Trophoblast cell (in vitro differentiated cells and primary cell): ENCODE results near the gene SLC4A4.

Source experiments
- DNase-seq, 2 donors: peaks; one replicate each; pipeline ENCODE4 v3.0.0-alpha.2; 2016
- H2AFZ ChIP-seq: 2 replicates; pipeline ENCODE4 v1.6.1; 2013; ENCODE audit warnings: low read length, moderate library complexity, mild to moderate bottlenecking; ENCODE audit not compliant: insufficient read depth, poor library complexity
- H2AK5ac ChIP-seq: 2 replicates; pipeline ENCODE4 v1.6.1; 2013; ENCODE audit warnings: mild to moderate bottlenecking, low read length
- H2BK120ac ChIP-seq: 2 replicates; pipeline ENCODE4 v1.6.1; 2013; ENCODE audit warnings: low read length, mild to moderate bottlenecking, moderate library complexity; ENCODE audit not compliant: insufficient read depth, poor library complexity
- H2BK12ac ChIP-seq: 2 replicates; pipeline ENCODE4 v1.6.1; 2013; ENCODE audit warnings: mild to moderate bottlenecking, low read length, moderate library complexity
- H2BK5ac ChIP-seq: 2 replicates; pipeline ENCODE4 v1.6.1; 2013; ENCODE audit warnings: low read length, low read depth, moderate library complexity, mild to moderate bottlenecking; ENCODE audit not compliant: poor library complexity
- H3K14ac ChIP-seq: 2 replicates; pipeline ENCODE4 v1.6.1; 2013; ENCODE audit warnings: mild to moderate bottlenecking, low read length
- H3K18ac ChIP-seq: 2 replicates; pipeline ENCODE4 v1.6.1; 2013; ENCODE audit warnings: mild to moderate bottlenecking, low read length
- H3K23ac ChIP-seq: 2 replicates; pipeline ENCODE4 v1.6.1; 2013; ENCODE audit warnings: low read length
- H3K27ac ChIP-seq: 2 replicates; pipeline ENCODE4 v1.5.1; 2013; ENCODE audit warnings: low read depth, mild to moderate bottlenecking, inconsistent platforms, low read length, moderate library complexity
- H3K27me3 ChIP-seq: 2 replicates; pipeline ENCODE4 v1.6.1; 2013; ENCODE audit warnings: inconsistent platforms, mild to moderate bottlenecking, low read length, moderate library complexity; ENCODE audit not compliant: insufficient read depth
- H3K36me3 ChIP-seq, 2 experiments: 1 replicate in 1 of 2; 2 replicates in 1 of 2; pipeline ENCODE4 v1.6.1; 2013; ENCODE audit warnings: low read length in 2 of 2, mild to moderate bottlenecking in 2 of 2, moderate library complexity in 1 of 2; ENCODE audit not compliant: insufficient read depth in 2 of 2, control insufficient read depth in 1 of 2
- H3K4ac ChIP-seq: 2 replicates; pipeline ENCODE4 v1.6.1; 2013; ENCODE audit warnings: low read depth, mild to moderate bottlenecking, low read length, moderate library complexity
- H3K4me1 ChIP-seq, 2 experiments: 1 replicate in 1 of 2; 2 replicates in 1 of 2; pipeline ENCODE4 v1.6.1; 2013; ENCODE audit warnings: low read length in 2 of 2, mild to moderate bottlenecking in 2 of 2, moderate library complexity in 1 of 2; ENCODE audit not compliant: insufficient read depth in 2 of 2, control insufficient read depth in 1 of 2
- H3K4me2 ChIP-seq: 2 replicates; pipeline ENCODE4 v1.6.1; 2013; ENCODE audit warnings: inconsistent platforms, mild to moderate bottlenecking, low read length, moderate library complexity
- H3K4me3 ChIP-seq: 2 replicates; pipeline ENCODE4 v1.5.1; 2013; ENCODE audit warnings: mild to moderate bottlenecking, low read depth, low read length, inconsistent platforms
- H3K79me1 ChIP-seq: one replicate; pipeline ENCODE4 v1.6.1; 2013; ENCODE audit warnings: low read length
- H3K79me2 ChIP-seq: 2 replicates; pipeline ENCODE4 v1.6.1; 2013; ENCODE audit warnings: low read length, mild to moderate bottlenecking; ENCODE audit not compliant: control insufficient read depth, insufficient read depth, poor library complexity
- H3K9ac ChIP-seq: 2 replicates; pipeline ENCODE4 v1.6.1; 2013; ENCODE audit warnings: mild to moderate bottlenecking, low read length
- H3K9me3 ChIP-seq: 2 replicates; pipeline ENCODE4 v1.6.1; 2013; ENCODE audit warnings: low read depth, mild to moderate bottlenecking, control low read depth, inconsistent platforms, low read length; ENCODE audit not compliant: insufficient read depth
- H4K12ac ChIP-seq: 2 replicates; pipeline ENCODE4 v1.6.1; 2013; ENCODE audit warnings: low read depth, mild to moderate bottlenecking, low read length, moderate library complexity
- H4K8ac ChIP-seq: 2 replicates; pipeline ENCODE4 v1.6.1; 2013; ENCODE audit warnings: low read depth, mild to moderate bottlenecking, low read length, moderate library complexity
- H4K91ac ChIP-seq: one replicate; pipeline ENCODE4 v1.6.1; 2013; ENCODE audit warnings: low read depth, mild to moderate bottlenecking, low read length, moderate library complexity
- WGBS: extraction: QIAGEN DNeasy Blood & Tissue Kit; methylation state at CpG from one replicate; pipeline ENCODE4 v1.1.7; 2013; ENCODE audit warnings: missing lambda C conversion rate; ENCODE audit not compliant: insufficient read length, insufficient coverage; ENCODE audit errors: extremely low coverage; 5-methylcytosine and 5-hydroxymethylcytosine counted together

The SLC4A4 gene

GRCh38 chr4:71293705-71294104 is 45.1 kb upstream of the SLC4A4 start:
- Histone ChIP-seq H2AK5ac (no peak overlapping the region), H3K4ac (no peak overlapping the region), H3K79me2 (no peaks in the 10 kb centered on the region), H3K14ac (no peak overlapping the region), H4K91ac (no peak overlapping the region), H3K9ac (no peak overlapping the region), H3K79me1 (no peaks in the 10 kb centered on the region), H3K27ac (no peak overlapping the region), H4K8ac (no peak overlapping the region), H2BK120ac (no peak overlapping the region), H3K18ac (no peak overlapping the region), H3K27me3 (no peaks in the 10 kb centered on the region), H3K36me3 (no peaks in the 10 kb centered on the region), H3K4me1 (no peaks in the 10 kb centered on the region), H3K23ac (no peak overlapping the region), H2AFZ (no peak overlapping the region), H2BK12ac (no peak overlapping the region), H3K4me2 (no peak overlapping the region), H3K4me3 (no peak overlapping the region), H2BK5ac (no peak overlapping the region), H4K12ac (no peak overlapping the region), H3K9me3 (no peaks in the 10 kb centered on the region)
- DNase-seq = peak; percentile 22 to 64
- WGBS = no CpG with 5 or more reads among the region's 5 CpGs

GRCh38 chr4:71294301-71294700 is 44.5 kb upstream of the SLC4A4 start:
- no peak overlapping the region for H3K27ac ChIP-seq

GRCh38 chr4:71296945-71297344 is 41.9 kb upstream of the SLC4A4 start:
- Histone ChIP-seq H4K91ac (no peak overlapping the region), H4K8ac (no peak overlapping the region), H3K79me2 (no peaks in the 10 kb centered on the region), H3K18ac (no peak overlapping the region), H3K9me3 (peaks cover 2% of the 10 kb centered on the region), H3K4ac (no peak overlapping the region), H4K12ac (no peak overlapping the region), H2AFZ (no peak overlapping the region), H3K27me3 (no peaks in the 10 kb centered on the region), H3K9ac (no peak overlapping the region), H2AK5ac (no peak overlapping the region), H2BK5ac (no peak overlapping the region), H3K36me3 (no peaks in the 10 kb centered on the region), H3K4me1 (no peaks in the 10 kb centered on the region), H2BK12ac (no peak overlapping the region), H2BK120ac (no peak overlapping the region), H3K14ac (no peak overlapping the region), H3K79me1 (no peaks in the 10 kb centered on the region), H3K4me2 (no peak overlapping the region), H3K23ac (no peak overlapping the region), H3K27ac (no peak overlapping the region), H3K4me3 (no peak overlapping the region)
- DNase-seq = peak; percentile 1 to 36
- WGBS = no CpG with 5 or more reads among the region's 1 CpG

More at GRCh38 chr4:71294301-71294700, 44.5 kb upstream of the SLC4A4 start:
- Histone ChIP-seq H3K23ac (no peak overlapping the region), H2BK12ac (no peak overlapping the region), H4K8ac (no peak overlapping the region), H3K27me3 (no peaks in the 10 kb centered on the region), H2AK5ac (no peak overlapping the region), H2BK5ac (no peak overlapping the region), H2BK120ac (no peak overlapping the region), H4K12ac (no peak overlapping the region), H3K4me1 (no peaks in the 10 kb centered on the region), H4K91ac (no peak overlapping the region), H3K14ac (no peak overlapping the region), H3K79me1 (no peaks in the 10 kb centered on the region), H3K79me2 (no peaks in the 10 kb centered on the region), H3K36me3 (no peaks in the 10 kb centered on the region), H3K4me2 (no peak overlapping the region), H3K18ac (no peak overlapping the region), H3K4me3 (no peak overlapping the region), H3K9me3 (no peaks in the 10 kb centered on the region), H2AFZ (no peak overlapping the region), H3K9ac (no peak overlapping the region), H3K4ac (no peak overlapping the region)
- no peak for DNase-seq
- WGBS = no CpG with 5 or more reads among the region's 3 CpGs

GRCh38 chr4:71300362-71300761 is 38.5 kb upstream of the SLC4A4 start:
- no peak overlapping the region for H3K4me2 ChIP-seq
- no peaks in the 10 kb centered on the region for H3K27me3 ChIP-seq
- no peak overlapping the region for H3K9ac ChIP-seq
- H2BK12ac ChIP-seq = no peak overlapping the region
- no peak overlapping the region for H3K14ac ChIP-seq
- H4K12ac ChIP-seq = no peak overlapping the region
- no peak overlapping the region for H3K23ac ChIP-seq
- H2BK120ac ChIP-seq = no peak overlapping the region
- no peak overlapping the region for H2AK5ac ChIP-seq
- H3K79me2 ChIP-seq = no peaks in the 10 kb centered on the region
- peaks cover 2% of the 10 kb centered on the region for H3K9me3 ChIP-seq
- no peak for DNase-seq
- H4K91ac ChIP-seq = no peak overlapping the region
- H3K4ac ChIP-seq = no peak overlapping the region
- WGBS = no CpG with 5 or more reads among the region's 8 CpGs
- no peaks in the 10 kb centered on the region for H3K36me3 ChIP-seq
- no peaks in the 10 kb centered on the region for H3K79me1 ChIP-seq
- H3K4me1 ChIP-seq = no peaks in the 10 kb centered on the region
- H3K18ac ChIP-seq = no peak overlapping the region
- no peak overlapping the region for H3K4me3 ChIP-seq
- H2AFZ ChIP-seq = no peak overlapping the region
- H4K8ac ChIP-seq = no peak overlapping the region
- H2BK5ac ChIP-seq = no peak overlapping the region
- H3K27ac ChIP-seq = no peak overlapping the region
